Activated naive CD8-positive, alpha-beta T cell treated with anti-CD3 and anti-CD28 coated beads, Interleukin-2, amount 10 ng/mL, durations not matched to agents 7 days and 5 days (primary cell): ENCODE measurements around the gene GORASP1. TPM values are rescaled to one million over a fixed set of nuclear protein-coding genes. Genes with fewer than 3 reads are reported as not detected.

ENCODE experiments used
- ATAC-seq: fragments of 150-1000 bp; cut with Tn5 transposase; one replicate; pipeline ENCODE4 v1.10.0; 2021; ENCODE audit warnings: low read depth, moderate library complexity
- POLR2A ChIA-PET: fragments of 350-600 bp; sonication (Branson Sonifier 250); formaldehyde crosslinking; loops from one replicate; lab custom pipeline; 2021; ENCODE audit warnings: antibody characterized with exemption; lab: Charles Lee
- DNase-seq: peaks from one replicate; pipeline ENCODE4 v3.0.0; 2021
- H3K27ac Mint-ChIP-seq: one replicate; pipeline ENCODE4 v1.8.0; 2022; ENCODE audit warnings: mild to moderate bottlenecking, mixed read lengths
- H3K27me3 Mint-ChIP-seq: one replicate; pipeline ENCODE4 v1.8.0; 2022; ENCODE audit warnings: mild to moderate bottlenecking, moderate library complexity, mixed read lengths
- H3K36me3 Mint-ChIP-seq: one replicate; pipeline ENCODE4 v1.8.0; 2021; ENCODE audit warnings: mild to moderate bottlenecking, mixed read lengths
- H3K4me1 Mint-ChIP-seq: one replicate; pipeline ENCODE4 v1.8.0; 2021; ENCODE audit warnings: mixed read lengths
- H3K4me3 Mint-ChIP-seq: one replicate; pipeline ENCODE4 v1.8.0; 2022; ENCODE audit warnings: mild to moderate bottlenecking, moderate library complexity, mixed read lengths
- H3K9me3 Mint-ChIP-seq: one replicate; pipeline ENCODE4 v1.8.0; 2021; ENCODE audit warnings: mixed read lengths
- total RNA-seq, 2 experiments: library from RNA; stranded (reverse); gene quantifications; one replicate each; pipeline ENCODE4 v1.2.3, GENCODE V29; 2021

Gene GORASP1
- total RNA-seq, 2 experiments from 2014 or later: 25.1 to 28.1 TPM

DNA sequence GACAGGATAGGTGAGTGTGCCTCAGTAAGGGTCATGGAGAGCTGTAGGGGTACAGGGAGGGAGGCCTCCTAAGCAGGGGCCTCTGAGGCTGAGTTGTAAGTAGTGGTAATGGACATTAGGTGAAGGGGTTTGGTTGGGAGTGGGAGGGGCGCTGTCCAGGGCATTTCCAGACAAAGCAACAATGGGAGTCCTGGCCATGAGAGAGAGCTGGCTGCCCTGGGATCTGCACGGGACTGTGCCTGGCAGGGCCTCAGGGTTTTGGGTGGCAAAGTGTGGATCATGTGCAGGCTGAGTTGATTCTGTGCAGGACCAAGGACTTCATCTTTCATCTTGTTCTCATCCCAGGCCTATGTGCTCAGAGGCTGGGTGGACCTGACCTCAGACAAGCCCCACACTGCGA is 4.7 kb upstream of the GORASP1 start:
- Mint-ChIP-seq H3K27me3 (peaks cover 50% of the 10 kb centered on the region), H3K9me3 (no peaks in the 10 kb centered on the region), H3K36me3 (no peaks in the 10 kb centered on the region), H3K4me1 (peaks cover 18% of the 10 kb centered on the region), H3K27ac (no peak overlapping the region), H3K4me3 (no peak overlapping the region)
- ATAC-seq (no peak), DNase-seq (no peak)
- POLR2A ChIA-PET: no interaction called here

DNA sequence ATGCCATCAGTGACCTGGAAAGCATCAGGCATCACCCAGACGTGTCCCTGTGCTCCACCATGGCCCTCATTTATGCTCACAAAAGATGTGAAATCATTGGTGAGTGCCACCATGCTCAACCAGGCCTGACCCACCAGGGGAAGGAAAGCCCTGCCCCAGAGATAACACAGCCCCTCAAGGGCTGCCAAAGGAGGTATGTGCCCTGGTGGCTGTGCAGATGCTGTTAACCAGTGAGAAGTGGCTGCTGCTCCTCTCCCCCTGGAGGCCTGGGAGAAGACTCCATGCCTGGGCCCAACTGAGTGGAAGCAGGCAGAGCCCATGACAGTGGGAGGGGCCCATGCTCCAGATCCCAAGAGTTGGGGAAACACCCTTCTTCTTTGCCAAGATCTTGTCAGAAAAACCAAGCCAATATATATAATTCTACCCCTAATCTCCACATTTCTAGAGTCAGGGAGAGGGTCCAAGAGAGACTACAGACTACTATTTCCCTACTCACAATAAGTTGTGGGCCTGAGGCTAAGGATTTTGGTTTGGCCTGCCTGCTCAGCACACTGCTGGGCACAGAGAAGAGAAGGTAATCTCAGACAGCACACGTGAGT is 2.7 kb upstream of the GORASP1 start:
- Mint-ChIP-seq H3K36me3 (no peaks in the 10 kb centered on the region), H3K27me3 (peaks cover 57% of the 10 kb centered on the region), H3K4me3 (no peak overlapping the region), H3K9me3 (no peaks in the 10 kb centered on the region), H3K4me1 (peaks cover 32% of the 10 kb centered on the region), H3K27ac (no peak overlapping the region)
- POLR2A ChIA-PET: interaction anchor here (0.5 to 2.5 kb wide), 4 partner anchors 17 to 119 kb away, joined by 3 to 15 read pairs (median 6); no protein-coding TSS in a partner anchor
- DNase-seq (no peak), ATAC-seq (no peak)

DNA sequence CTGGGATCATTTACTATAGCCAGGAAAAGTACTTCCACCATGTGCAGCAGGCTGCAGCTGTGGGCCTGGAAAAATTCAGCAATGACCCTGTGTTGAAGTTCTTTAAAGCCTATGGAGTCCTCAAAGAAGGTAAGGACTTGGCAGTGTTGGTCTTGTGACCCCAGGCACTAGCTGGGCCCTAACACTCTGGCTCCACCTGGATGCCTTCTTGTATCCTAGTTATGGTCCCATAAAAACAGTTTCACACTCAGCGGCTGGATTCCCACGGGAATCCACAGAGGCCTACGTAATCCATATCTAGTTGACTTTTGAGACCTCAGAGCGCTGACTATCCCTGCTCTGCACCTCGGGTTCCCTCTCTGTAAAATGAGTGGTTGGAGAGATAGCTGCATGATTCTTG is 1.7 kb upstream of the GORASP1 start:
- POLR2A ChIA-PET: interaction anchor here (0.6 to 2.5 kb wide), 8 partner anchors 9 to 240 kb away, joined by 3 to 15 read pairs (median 4); no protein-coding TSS in a partner anchor
- ATAC-seq: no peak
- Mint-ChIP-seq H3K4me3 (no peak overlapping the region), H3K36me3 (no peaks in the 10 kb centered on the region), H3K4me1 (peaks cover 35% of the 10 kb centered on the region), H3K9me3 (no peaks in the 10 kb centered on the region), H3K27me3 (peaks cover 48% of the 10 kb centered on the region), H3K27ac (peak overlapping the region; percentile 27)
- DNase-seq: no peak

DNA sequence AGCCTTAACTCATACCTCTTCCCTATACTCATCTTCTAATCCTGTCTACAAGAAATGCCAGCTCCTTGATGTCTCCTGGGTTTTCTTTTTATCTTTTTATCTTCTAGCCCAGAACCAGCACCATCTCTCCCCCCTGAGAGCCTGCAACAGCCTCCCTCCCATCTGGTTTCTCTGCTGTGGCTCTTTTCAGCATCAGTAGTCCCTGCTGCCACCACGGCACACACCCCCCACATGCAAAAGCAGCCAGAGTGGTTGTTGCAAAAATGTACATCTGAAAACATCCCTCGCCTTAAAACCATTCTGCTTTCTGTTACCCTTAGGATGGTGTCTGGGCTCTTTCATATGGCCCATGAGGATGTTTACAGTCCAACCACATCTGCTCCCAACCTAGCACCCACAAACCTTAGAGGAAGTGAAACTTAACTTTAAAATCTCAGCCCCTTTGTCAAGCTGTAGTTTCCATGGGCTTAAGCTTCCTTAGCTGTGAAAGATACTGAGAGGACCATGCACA is 828 bp upstream of the GORASP1 start:
- POLR2A ChIA-PET: interaction anchor here (0.7 to 2.5 kb wide), 7 partner anchors 10 to 298 kb away, joined by 3 to 15 read pairs (median 5); partner anchors contain the start of gene RPSA
- H3K4me1 Mint-ChIP-seq: peaks cover 38% of the 10 kb centered on the region

DNA sequence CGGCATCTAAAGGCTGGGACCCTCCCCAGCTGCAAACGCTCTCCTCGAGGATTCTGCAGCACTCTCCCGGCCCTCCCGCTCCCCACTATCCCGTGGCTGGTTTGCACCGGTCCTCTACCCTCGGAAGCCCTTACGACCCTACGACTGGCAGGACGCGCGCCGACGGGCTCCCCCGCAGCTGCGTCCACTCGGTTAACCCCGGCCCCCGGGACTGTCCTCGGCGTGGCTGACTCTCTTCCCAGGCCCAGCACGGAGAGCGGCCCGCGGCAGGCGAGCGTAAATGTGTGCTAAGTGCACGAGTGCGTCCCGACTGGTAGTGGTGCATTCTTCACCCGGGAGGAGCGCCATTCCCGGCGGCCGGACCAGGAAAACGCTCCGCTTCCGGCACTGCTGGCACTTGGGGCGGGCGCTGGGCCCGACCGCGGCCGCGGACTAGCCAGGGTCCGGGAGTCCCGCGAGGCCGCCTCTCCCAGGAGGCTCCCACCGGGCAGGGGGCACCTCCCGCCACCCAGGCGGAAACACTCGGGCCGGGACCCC is 508 bp downstream of the GORASP1 start:
- ATAC-seq (no peak), DNase-seq (no peak)
- Mint-ChIP-seq H3K27me3 (peaks cover 35% of the 10 kb centered on the region), H3K9me3 (no peaks in the 10 kb centered on the region), H3K27ac (no peak overlapping the region), H3K36me3 (no peaks in the 10 kb centered on the region), H3K4me1 (peaks cover 41% of the 10 kb centered on the region), H3K4me3 (peak overlapping the region; percentile 75)
- POLR2A ChIA-PET: interaction anchor here (2.1 kb wide), 1 partner anchor 41 kb away, joined by 8 read pairs; no protein-coding TSS in a partner anchor

More for the DNA sequence above, 828 bp upstream of the GORASP1 start:
- no peaks in the 10 kb centered on the region for H3K9me3 Mint-ChIP-seq
- ATAC-seq: peak; percentile 81
- H3K4me3 Mint-ChIP-seq: peak overlapping the region; percentile 86
- H3K36me3 Mint-ChIP-seq: no peaks in the 10 kb centered on the region
- H3K27ac Mint-ChIP-seq: peak overlapping the region; percentile 87
- DNase-seq: no peak
- peaks cover 46% of the 10 kb centered on the region for H3K27me3 Mint-ChIP-seq

DNA sequence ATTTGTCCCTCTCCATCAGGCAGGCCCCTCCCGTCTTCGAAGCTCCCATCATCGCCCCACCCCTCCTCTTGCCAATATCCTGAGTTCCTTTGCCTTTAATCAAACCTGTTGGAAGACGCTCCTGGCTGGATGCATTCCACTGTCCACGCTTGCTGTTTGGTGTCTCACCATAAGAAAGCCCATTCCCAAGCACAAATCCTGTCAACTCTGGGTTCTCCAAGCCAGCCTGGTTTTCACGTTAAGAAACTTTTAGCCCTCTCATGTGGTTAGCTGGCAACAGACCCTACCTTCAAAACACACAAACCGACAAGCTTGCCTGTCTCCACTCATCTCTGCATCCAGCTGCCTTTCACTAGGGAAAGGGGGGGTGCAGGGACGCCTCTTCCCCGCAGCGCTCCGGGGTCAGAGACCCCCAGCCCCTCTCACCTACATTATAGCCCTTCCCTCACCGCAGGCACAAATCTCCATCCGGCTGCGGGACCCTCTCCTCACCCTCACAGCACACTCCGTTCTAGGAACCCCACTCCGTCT is 1.1 kb downstream of the GORASP1 start:
- Mint-ChIP-seq H3K27ac (peak overlapping the region; percentile 44), H3K4me1 (peaks cover 44% of the 10 kb centered on the region), H3K9me3 (no peaks in the 10 kb centered on the region), H3K4me3 (peak overlapping the region; percentile 75), H3K27me3 (peaks cover 30% of the 10 kb centered on the region), H3K36me3 (no peaks in the 10 kb centered on the region)
- DNase-seq (no peak), ATAC-seq (no peak)
- POLR2A ChIA-PET: interaction anchor here (0.9 kb wide), 1 partner anchor 36 kb away, joined by 3 read pairs; no protein-coding TSS in a partner anchor

DNA sequence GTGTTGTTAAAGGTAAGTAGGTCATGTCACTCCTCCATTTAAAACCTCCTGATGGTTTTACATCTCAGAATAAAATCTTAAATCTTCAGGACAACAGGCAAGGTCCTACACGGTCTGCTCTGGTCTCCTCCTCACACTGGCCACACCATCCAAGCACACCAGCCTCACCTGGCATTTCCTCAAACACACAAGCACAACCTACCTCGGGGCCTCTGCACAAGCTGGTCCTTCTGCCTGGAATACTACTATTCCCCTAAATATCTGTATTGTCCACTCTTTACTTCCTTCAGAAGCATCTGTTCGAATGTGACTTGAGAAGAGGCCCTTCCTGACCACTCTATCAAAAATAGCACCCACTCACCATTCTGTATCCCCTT is 1.8 kb downstream of the GORASP1 start:
- peaks cover 23% of the 10 kb centered on the region for H3K27me3 Mint-ChIP-seq
- H3K27ac Mint-ChIP-seq: no peak overlapping the region
- H3K36me3 Mint-ChIP-seq: no peaks in the 10 kb centered on the region
- POLR2A ChIA-PET: interaction anchor here (0.9 to 1.0 kb wide), 2 partner anchors 37 to 43 kb away, joined by 3 read pairs; no protein-coding TSS in a partner anchor
- no peak for ATAC-seq
- no peak for DNase-seq
- peak overlapping the region; percentile 70 for H3K4me3 Mint-ChIP-seq
- peaks cover 44% of the 10 kb centered on the region for H3K4me1 Mint-ChIP-seq
- no peaks in the 10 kb centered on the region for H3K9me3 Mint-ChIP-seq

DNA sequence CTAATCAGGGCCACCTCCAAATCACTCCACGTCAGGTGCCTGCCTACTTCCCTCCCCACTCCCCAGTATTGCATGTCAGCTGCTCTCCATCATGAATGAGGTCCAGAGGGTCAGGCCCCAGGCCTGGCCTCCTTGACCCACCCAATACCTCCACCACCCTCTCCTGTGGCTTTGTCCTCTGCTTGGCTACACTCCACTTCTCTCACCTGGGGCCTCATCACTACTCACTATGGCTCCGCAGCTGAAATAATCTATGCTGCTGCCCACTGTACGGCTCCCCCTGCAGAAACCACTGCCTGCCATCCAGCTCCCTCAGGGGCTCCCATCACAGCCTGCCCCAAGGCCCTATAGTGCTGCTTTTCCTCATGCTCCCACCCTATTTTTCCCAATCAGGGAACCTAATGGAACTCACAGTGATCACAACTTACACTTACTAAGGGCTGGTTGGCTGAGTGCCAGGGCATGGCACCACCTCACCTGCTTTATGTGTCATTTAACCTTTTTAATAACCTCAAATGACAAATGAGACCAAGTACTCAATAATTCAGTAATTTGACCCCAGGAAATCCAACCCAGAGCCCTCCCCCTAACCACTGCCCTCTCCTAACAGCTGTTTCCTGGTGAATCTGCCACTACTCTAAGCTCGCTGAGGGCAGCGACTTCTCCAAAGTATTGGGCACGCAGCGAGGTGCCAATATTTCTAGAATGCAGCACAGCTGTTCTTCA is 2.3 kb downstream of the GORASP1 start:
- H3K9me3 Mint-ChIP-seq: no peaks in the 10 kb centered on the region
- H3K4me3 Mint-ChIP-seq: no peak overlapping the region
- DNase-seq (no peak), ATAC-seq (no peak)
- no peaks in the 10 kb centered on the region for H3K36me3 Mint-ChIP-seq
- POLR2A ChIA-PET: interaction anchor here (0.9 to 1.2 kb wide), 4 partner anchors 37 to 279 kb away, joined by 3 to 4 read pairs (median 3); no protein-coding TSS in a partner anchor
- peaks cover 18% of the 10 kb centered on the region for H3K27me3 Mint-ChIP-seq
- H3K27ac Mint-ChIP-seq: no peak overlapping the region
- peaks cover 44% of the 10 kb centered on the region for H3K4me1 Mint-ChIP-seq

DNA sequence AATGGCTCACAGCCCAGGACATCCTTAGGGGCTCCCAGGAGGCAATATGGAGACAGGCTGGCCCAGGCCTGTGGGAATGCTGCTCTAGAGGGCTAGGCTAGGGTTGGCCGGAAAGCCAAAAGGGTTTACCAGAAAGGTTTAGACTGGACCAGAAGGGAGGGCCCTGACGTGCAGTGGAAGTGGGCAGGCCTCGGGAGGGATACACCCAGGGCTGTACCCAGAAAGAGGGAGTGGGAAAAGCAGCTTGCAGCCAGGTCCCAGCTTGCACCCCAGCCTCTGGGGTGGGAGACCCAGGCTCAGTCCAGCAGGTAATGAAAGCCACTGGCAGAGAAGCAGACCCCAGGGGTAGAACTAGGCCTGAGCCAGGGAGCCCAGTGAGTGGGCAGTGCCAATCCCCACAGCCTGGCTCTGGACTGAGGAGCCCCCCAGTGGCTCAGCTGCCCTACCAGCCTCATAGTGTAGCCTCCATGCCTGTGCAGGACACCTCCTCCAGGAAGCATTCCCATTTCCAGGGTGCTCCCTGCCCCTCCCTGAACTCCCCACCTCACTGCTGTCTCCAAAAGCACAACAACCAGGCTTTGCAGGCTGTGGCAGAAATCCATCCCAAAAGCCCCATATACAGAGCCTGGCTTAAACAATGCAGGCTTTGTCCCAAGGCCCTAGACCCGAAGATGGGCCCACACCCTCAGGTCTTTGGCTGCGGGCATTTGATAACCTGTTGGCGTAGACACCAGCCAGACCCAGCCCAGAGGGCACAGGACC is 3.5 kb downstream of the GORASP1 start:
- Mint-ChIP-seq H3K9me3 (no peaks in the 10 kb centered on the region), H3K4me1 (peaks cover 39% of the 10 kb centered on the region), H3K27me3 (peaks cover 12% of the 10 kb centered on the region), H3K27ac (no peak overlapping the region), H3K4me3 (no peak overlapping the region), H3K36me3 (no peaks in the 10 kb centered on the region)
- no peak for DNase-seq
- no peak for ATAC-seq
- POLR2A ChIA-PET: interaction anchor here (1.1 to 1.2 kb wide), 2 partner anchors 71 to 280 kb away, joined by 3 to 4 read pairs; no protein-coding TSS in a partner anchor

DNA sequence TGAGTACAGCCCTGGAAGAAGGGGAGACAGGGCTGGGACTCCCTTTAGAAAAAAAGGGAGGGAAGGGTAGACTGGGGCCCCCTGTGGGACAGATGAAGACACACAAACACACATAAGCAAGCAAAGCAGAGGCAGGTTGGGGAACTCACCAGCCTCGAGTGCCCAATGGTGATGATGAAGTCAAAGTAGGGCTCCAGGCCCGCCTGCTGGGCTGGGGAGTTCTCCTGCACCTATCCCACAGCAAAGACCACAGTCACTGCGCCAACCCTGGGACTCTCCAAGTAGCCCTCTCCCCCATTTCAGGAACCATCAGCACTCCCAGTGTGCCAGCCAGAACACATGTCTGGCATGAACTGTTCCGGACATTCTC is 4.1 kb downstream of the GORASP1 start:
- no peak overlapping the region for H3K4me3 Mint-ChIP-seq

DNA sequence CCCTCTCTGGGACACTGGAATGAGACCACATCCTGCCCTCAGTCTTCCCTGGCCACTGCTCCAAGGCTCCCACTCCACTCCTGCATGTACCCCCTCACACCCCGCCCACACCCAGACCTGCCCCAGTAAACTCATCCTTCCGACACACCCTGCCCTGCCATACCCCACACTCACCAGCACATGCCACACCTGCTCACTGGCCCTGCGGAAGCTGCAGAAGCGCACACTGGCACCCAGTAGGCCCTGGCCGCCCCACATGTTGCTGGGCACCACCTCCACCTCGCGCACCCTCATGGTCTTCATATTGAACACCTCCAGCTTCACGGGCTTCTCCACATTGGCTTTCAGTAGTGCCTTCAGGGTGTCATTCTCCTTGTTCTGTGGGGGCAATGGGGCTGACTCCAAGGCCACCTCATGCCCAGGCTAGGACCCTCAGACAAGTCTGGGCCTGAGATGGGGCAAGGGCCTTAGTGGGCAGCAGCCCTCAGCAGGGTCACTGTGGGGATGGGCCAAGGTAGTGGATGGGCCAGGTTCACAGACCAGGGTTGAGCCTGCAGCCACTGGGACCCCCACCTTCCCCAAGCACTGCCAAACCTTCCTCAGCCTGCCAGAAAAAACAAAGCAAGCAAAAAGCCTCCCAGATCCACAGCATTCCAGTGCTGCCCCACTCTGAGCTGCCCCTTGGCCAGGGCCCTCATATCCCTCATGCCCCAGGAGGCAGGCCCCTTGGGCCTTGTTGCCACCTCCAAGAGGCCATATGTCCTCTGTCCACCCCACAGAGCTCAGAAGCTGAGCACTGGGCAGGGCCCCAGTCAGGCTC is 4.7 kb downstream of the GORASP1 start:
- Mint-ChIP-seq H3K36me3 (no peaks in the 10 kb centered on the region), H3K4me1 (peaks cover 26% of the 10 kb centered on the region), H3K4me3 (no peak overlapping the region), H3K9me3 (no peaks in the 10 kb centered on the region), H3K27ac (no peak overlapping the region), H3K27me3 (peaks cover 12% of the 10 kb centered on the region)
- POLR2A ChIA-PET: no interaction called here
- no peak for DNase-seq
- no peak for ATAC-seq

More for the DNA sequence above, 4.1 kb downstream of the GORASP1 start:
- ATAC-seq (no peak), DNase-seq (no peak)
- H3K27me3 Mint-ChIP-seq: peaks cover 12% of the 10 kb centered on the region
- H3K4me1 Mint-ChIP-seq: peaks cover 32% of the 10 kb centered on the region
- POLR2A ChIA-PET: no interaction called here
- H3K36me3 Mint-ChIP-seq: no peaks in the 10 kb centered on the region
- H3K9me3 Mint-ChIP-seq: no peaks in the 10 kb centered on the region
- H3K27ac Mint-ChIP-seq: no peak overlapping the region
